ENCODE results near the gene SQSTM1. TPM values are rescaled to one million over a fixed set of nuclear protein-coding genes. Genes with fewer than 3 reads are reported as not detected.
A peak's percentile ranks its signal among the peaks of the same experiment; 100 is the strongest.

The SQSTM1 gene
- total and polyA plus RNA-seq, 2 experiments from 2014 or later = 402 to 641 TPM

GRCh38 chr5:179827680-179828079 is 7.0 kb downstream of the SQSTM1 start:
- Histone ChIP-seq H3K27ac (peak overlapping the region; percentile 58), H3K36me3 (replicated peaks; ENCODE audit: insufficient read depth, low read depth) (no peaks in the 10 kb centered on the region)
- WGBS (ENCODE audit: low lambda C conversion rate, missing lambda C conversion rate) = 69% methylated on average over 9 of the region's 9 CpGs

GRCh38 chr5:179828756-179829421 is 8.2 kb downstream of the SQSTM1 start:
- H2AFZ ChIP-seq = no peak overlapping the region
- peaks cover 68% of the 10 kb centered on the region for H4K20me1 ChIP-seq (ENCODE audit: insufficient read depth, poor library complexity, severe bottlenecking)
- no peak for DNase-seq (ENCODE audit: low spot score)
- no peaks in the 10 kb centered on the region for H3K9me3 ChIP-seq (ENCODE audit: low read depth)
- WGBS (ENCODE audit: low lambda C conversion rate, missing lambda C conversion rate) = 97% methylated on average over 3 of the region's 3 CpGs
- no peaks in the 10 kb centered on the region for H3K27me3 ChIP-seq
- H3K4me2 ChIP-seq = no peak overlapping the region
- H3K4me3 ChIP-seq = no peak overlapping the region
- H3K9me2 ChIP-seq (replicated peaks; ENCODE audit: insufficient read depth) = no peaks in the 10 kb centered on the region
- TF ChIP-seq EZH2phosphoT487 (IDR thresholded peaks at IDR 0.05; ENCODE audit: low read depth, severe bottlenecking, unreplicated experiment) = no peak
- no peak for TF ChIP-seq EZH2 (IDR thresholded peaks at IDR 0.05; ENCODE audit: borderline replicate concordance)
- no peak for TF ChIP-seq CTCF (IDR thresholded peaks at IDR 0.05; ENCODE audit: poor library complexity)
- peaks cover 5% of the 10 kb centered on the region for H3K36me3 ChIP-seq (replicated peaks; ENCODE audit: insufficient read depth, low read depth)
- peaks cover 25% of the 10 kb centered on the region for H3K79me2 ChIP-seq
- peak overlapping the region; percentile 9 for H3K27ac ChIP-seq
- H3K4me1 ChIP-seq (ENCODE audit: insufficient read depth) = peaks cover 14% of the 10 kb centered on the region

More at GRCh38 chr5:179827680-179828079, 7.0 kb downstream of the SQSTM1 start:
- no peak overlapping the region for H3K4me3 ChIP-seq
- no peak overlapping the region for H3K4me2 ChIP-seq
- peaks cover 23% of the 10 kb centered on the region for H3K4me1 ChIP-seq (ENCODE audit: insufficient read depth)
- H3K9me2 ChIP-seq (replicated peaks; ENCODE audit: insufficient read depth) = no peaks in the 10 kb centered on the region
- H3K79me2 ChIP-seq = peaks cover 36% of the 10 kb centered on the region
- no peak overlapping the region for H2AFZ ChIP-seq
- DNase-seq (ENCODE audit: low spot score) = no peak
- peaks cover 73% of the 10 kb centered on the region for H4K20me1 ChIP-seq (ENCODE audit: insufficient read depth, poor library complexity, severe bottlenecking)
- TF ChIP-seq EZH2 (IDR thresholded peaks at IDR 0.05; ENCODE audit: borderline replicate concordance) = no peak
- TF ChIP-seq EZH2phosphoT487 (IDR thresholded peaks at IDR 0.05; ENCODE audit: low read depth, severe bottlenecking, unreplicated experiment) = no peak
- TF ChIP-seq CTCF (IDR thresholded peaks at IDR 0.05; ENCODE audit: poor library complexity) = no peak
- no peaks in the 10 kb centered on the region for H3K27me3 ChIP-seq
- no peaks in the 10 kb centered on the region for H3K9me3 ChIP-seq (ENCODE audit: low read depth)

GRCh38 chr5:179829732-179830435 is 9.2 kb downstream of the SQSTM1 start:
- Histone ChIP-seq H3K27ac (no peak overlapping the region), H3K4me2 (no peak overlapping the region), H3K9me3 (ENCODE audit: low read depth) (no peaks in the 10 kb centered on the region), H4K20me1 (ENCODE audit: insufficient read depth, poor library complexity, severe bottlenecking) (peaks cover 58% of the 10 kb centered on the region), H3K9me2 (replicated peaks; ENCODE audit: insufficient read depth) (no peaks in the 10 kb centered on the region), H3K4me1 (ENCODE audit: insufficient read depth) (peaks cover 4% of the 10 kb centered on the region), H3K4me3 (no peak overlapping the region), H3K27me3 (no peaks in the 10 kb centered on the region), H3K79me2 (peaks cover 15% of the 10 kb centered on the region), H2AFZ (no peak overlapping the region), H3K36me3 (replicated peaks; ENCODE audit: insufficient read depth, low read depth) (peaks cover 5% of the 10 kb centered on the region)
- no peak for DNase-seq (ENCODE audit: low spot score)
- TF ChIP-seq CTCF (IDR thresholded peaks at IDR 0.05; ENCODE audit: poor library complexity) (no peak), EZH2phosphoT487 (IDR thresholded peaks at IDR 0.05; ENCODE audit: low read depth, severe bottlenecking, unreplicated experiment) (no peak), EZH2 (IDR thresholded peaks at IDR 0.05; ENCODE audit: borderline replicate concordance) (no peak)
- WGBS (ENCODE audit: low lambda C conversion rate, missing lambda C conversion rate) = 97% methylated on average over 7 of the region's 7 CpGs

All from hepatocyte (in vitro differentiated cells).